ENCODE results near the gene TFRC. TPM values are rescaled to one million over a fixed set of nuclear protein-coding genes. Genes with fewer than 3 reads are reported as not detected.
"Not testable (repeated sequence)": the region's sequence is repeated elsewhere in the genome, so short reads cannot be mapped to it uniquely, and the experiment has no call there.

TFRC gene
- total RNA-seq: 725 and 748 TPM in 2 replicates

DNA sequence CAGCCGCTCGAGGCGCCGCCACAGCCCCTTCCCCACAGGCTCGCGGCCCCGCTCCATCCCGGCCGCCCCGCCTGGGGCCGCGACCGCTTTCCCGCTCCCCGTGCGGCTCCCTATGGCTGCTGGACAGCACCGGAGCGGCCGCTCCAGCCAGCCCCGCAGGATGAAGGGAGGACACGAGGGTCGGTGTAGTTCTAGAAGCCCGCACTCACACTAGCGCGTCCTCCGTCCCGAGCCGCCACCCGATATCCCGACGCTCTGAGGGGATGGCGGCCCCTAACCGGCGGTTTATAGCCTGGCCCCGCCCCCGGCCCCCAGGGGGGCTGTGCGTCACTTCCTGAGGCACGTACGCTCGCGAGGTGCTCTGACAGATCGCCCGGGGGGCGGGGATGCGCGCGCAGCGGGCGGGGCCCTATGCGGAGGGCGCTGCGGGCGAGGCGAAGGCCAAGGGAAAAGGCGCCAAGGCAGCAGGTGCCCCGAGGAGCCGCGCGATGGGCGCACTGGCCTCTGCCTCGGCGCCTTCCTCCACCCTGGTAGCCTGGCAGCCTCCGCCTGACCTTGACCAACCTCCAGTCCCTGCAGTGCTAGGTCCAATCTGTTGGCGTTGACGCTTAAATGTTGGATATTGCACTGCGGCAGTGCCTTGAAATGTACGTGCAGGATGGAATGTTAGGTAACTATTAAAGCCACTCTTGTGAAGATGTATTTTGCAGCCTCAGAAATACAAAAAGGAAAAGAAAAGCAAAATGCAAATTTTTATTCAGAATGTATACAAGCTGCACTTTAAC is at the start of gene TFRC:
Gene TFRC, minus strand, starts transcription at position 257 of the 785 bp plus-strand sequence. CDS start 4,991 bp downstream, outside the sequence.
- peak; percentile 99 for DNase-seq
- intact Hi-C loops (cut with micrococcal nuclease): loop anchor here (1.0 to 5.0 kb wide), 4 partner anchors 30 to 420 kb away; partner anchors contain the start of gene RNF168
- Mint-ChIP-seq H3K27me3 (no peaks in the 10 kb centered on the region), H3K4me1 (peaks cover 34% of the 10 kb centered on the region), H3K36me3 (ENCODE audit: low read depth) (peaks cover 32% of the 10 kb centered on the region), H3K27ac (peak within 1 kb of the TSS; percentile 92), H3K9me3 (no peaks in the 10 kb centered on the region), H3K4me3 (peak within 1 kb of the TSS; percentile 89)

DNA sequence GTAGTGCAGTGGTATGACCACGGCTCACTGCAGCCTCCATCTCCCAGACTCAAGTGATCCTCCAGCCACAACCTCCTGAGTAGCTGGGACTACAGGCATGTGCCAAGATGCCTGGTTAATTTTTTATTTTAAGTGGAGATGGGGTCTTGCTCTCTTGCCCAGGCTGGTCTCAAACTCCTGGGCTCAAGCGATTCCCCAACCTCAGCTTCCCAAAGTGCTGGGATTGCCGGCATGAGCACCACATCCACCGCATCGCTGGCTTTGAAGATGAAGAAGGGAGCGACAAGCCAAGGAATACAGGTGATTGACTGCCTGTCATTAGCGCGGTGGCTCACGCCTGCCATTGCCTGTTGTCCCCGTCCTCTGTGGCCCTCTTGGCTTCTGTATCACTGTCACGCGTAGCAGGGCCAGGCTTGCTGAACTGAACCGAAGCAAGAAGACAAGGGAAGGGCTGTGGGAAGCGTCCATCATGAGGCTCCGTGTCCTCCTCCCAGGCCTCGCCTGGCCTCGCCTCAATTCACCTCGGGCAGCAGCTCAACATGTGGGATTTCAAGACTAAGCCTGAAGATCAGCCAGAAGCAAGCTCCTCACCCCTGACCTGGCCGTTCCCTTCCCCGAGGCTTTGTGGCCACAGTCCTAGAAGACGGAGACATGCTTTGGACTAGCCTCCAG is 46.4 kb upstream of the TFRC start:
- H3K27me3 Mint-ChIP-seq: no peaks in the 10 kb centered on the region
- DNase-seq: no peak
- H3K27ac Mint-ChIP-seq: no peak overlapping the region
- H3K4me1 Mint-ChIP-seq: peaks cover 21% of the 10 kb centered on the region
- no peaks in the 10 kb centered on the region for H3K36me3 Mint-ChIP-seq (ENCODE audit: low read depth)
- no peaks in the 10 kb centered on the region for H3K9me3 Mint-ChIP-seq
- H3K4me3 Mint-ChIP-seq: no peak overlapping the region
- intact Hi-C loops (cut with micrococcal nuclease): no loop called here

GRCh38 chr3:196127308-196128040 is 45.6 kb upstream of the TFRC start:
- H3K4me1 Mint-ChIP-seq: peaks cover 27% of the 10 kb centered on the region
- H3K27ac Mint-ChIP-seq: peak overlapping the region; percentile 72
- H3K36me3 Mint-ChIP-seq (ENCODE audit: low read depth): no peaks in the 10 kb centered on the region
- H3K27me3 Mint-ChIP-seq: no peaks in the 10 kb centered on the region
- no peaks in the 10 kb centered on the region for H3K9me3 Mint-ChIP-seq
- peak overlapping the region; percentile 47 for H3K4me3 Mint-ChIP-seq
- peak; percentile 82 for DNase-seq
- intact Hi-C loops (cut with micrococcal nuclease): no loop called here

DNA sequence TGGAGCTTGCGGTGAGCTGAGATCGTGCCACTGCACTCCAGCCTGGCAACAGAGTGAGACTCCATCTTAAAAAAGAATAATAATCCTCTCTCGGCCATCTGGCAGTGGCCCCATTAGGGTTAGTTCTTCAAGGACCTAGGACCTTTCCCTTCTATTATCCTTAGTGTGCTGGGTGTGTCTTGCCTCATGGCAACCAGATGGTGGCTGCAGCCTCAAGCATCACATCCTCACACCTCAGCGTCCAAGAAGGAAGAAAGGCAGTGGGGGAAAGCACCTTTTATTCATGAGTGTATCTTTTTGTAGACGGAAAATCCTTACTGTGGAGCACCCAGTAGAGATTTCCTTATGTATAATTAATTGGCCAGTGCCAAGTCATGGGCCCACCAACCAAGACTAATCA is 42.7 kb upstream of the TFRC start:
- H3K4me3 Mint-ChIP-seq: no peak overlapping the region
- intact Hi-C loops (cut with micrococcal nuclease): no loop called here
- H3K27ac Mint-ChIP-seq: no peak overlapping the region
- DNase-seq: no peak
- H3K36me3 Mint-ChIP-seq (ENCODE audit: low read depth): no peaks in the 10 kb centered on the region
- peaks cover 44% of the 10 kb centered on the region for H3K4me1 Mint-ChIP-seq
- no peaks in the 10 kb centered on the region for H3K9me3 Mint-ChIP-seq
- no peaks in the 10 kb centered on the region for H3K27me3 Mint-ChIP-seq

- no peak for DNase-seq
- Mint-ChIP-seq H3K4me3 (no peak overlapping the region), H3K27me3 (no peaks in the 10 kb centered on the region), H3K36me3 (ENCODE audit: low read depth) (no peaks in the 10 kb centered on the region), H3K4me1 (peaks cover 38% of the 10 kb centered on the region), H3K9me3 (no peaks in the 10 kb centered on the region), H3K27ac (no peak overlapping the region)
- intact Hi-C loops (cut with micrococcal nuclease): no loop called here
Measured at GRCh38 chr3:196122688-196123046, 40.8 kb upstream of the TFRC start.

DNA sequence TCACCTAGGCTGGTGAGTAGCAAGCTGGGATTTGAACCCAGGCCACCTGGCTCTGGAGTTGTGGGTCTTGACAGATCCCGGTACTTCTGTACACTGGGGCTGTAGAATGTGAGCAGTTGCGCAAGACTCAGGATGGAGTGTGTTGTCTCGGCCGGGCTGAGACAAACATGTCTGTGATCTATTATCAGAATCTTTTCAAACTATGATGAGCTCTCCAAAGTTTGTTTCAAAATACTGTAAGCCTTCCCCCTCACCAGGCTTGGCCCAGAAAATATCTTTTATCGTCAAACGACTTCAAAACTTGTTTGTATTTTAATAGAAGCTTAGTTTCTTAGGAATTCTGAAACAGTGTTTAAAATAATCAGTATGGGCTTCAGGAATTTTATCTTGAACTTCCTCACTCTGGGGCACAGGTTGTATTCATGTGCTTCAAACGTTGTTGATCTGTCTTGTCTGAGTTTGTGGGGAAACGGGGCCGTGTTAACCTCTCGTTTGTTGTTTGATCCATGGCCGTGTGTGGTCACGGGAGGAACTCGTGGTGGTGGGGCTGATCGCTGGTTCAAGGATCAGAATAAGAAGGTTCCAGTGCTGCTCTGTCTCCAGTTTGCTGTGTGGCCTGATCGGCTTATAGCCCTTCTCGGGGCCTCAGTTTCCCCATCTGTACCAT is 40.3 kb upstream of the TFRC start:
- intact Hi-C loops (cut with micrococcal nuclease): no loop called here
- DNase-seq: no peak
- H3K4me3 Mint-ChIP-seq: no peak overlapping the region
- H3K4me1 Mint-ChIP-seq: peaks cover 33% of the 10 kb centered on the region
- H3K36me3 Mint-ChIP-seq (ENCODE audit: low read depth): no peaks in the 10 kb centered on the region
- H3K9me3 Mint-ChIP-seq: no peaks in the 10 kb centered on the region
- H3K27me3 Mint-ChIP-seq: no peaks in the 10 kb centered on the region
- H3K27ac Mint-ChIP-seq: no peak overlapping the region

GRCh38 chr3:196121066-196121465 is 39.2 kb upstream of the TFRC start:
- no peaks in the 10 kb centered on the region for H3K27me3 Mint-ChIP-seq
- H3K4me1 Mint-ChIP-seq: peaks cover 26% of the 10 kb centered on the region
- no peak for DNase-seq
- intact Hi-C loops (cut with micrococcal nuclease): no loop called here
- H3K27ac Mint-ChIP-seq: no peak overlapping the region
- no peak overlapping the region for H3K4me3 Mint-ChIP-seq
- H3K9me3 Mint-ChIP-seq: no peaks in the 10 kb centered on the region
- H3K36me3 Mint-ChIP-seq (ENCODE audit: low read depth): no peaks in the 10 kb centered on the region

GRCh38 chr3:196120291-196120951 is 38.5 kb upstream of the TFRC start:
- Mint-ChIP-seq H3K4me1 (peaks cover 26% of the 10 kb centered on the region), H3K27ac (peak overlapping the region; percentile 7), H3K36me3 (ENCODE audit: low read depth) (no peaks in the 10 kb centered on the region), H3K27me3 (no peaks in the 10 kb centered on the region), H3K4me3 (peak overlapping the region; percentile 15), H3K9me3 (no peaks in the 10 kb centered on the region)
- intact Hi-C loops (cut with micrococcal nuclease): no loop called here
- peak; percentile 70 for DNase-seq

DNA sequence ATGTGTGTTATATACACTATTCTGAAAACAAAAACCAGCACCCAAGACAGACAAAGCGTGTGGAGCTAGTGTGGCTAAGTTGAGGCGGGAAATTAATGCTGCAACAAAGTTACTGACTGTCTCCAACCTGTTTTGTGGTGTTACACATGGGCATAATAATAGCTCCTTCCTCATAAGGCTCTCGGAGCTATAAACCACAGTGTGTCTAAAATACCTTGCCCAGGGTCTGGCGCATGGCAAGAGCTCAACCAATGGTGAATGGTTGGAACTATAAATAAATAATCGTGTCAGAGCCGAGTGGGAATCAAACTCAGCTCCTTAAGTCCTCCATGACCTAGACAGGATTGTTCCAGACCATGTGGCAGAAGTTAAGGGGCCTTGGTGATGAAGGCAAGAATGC is 35.9 kb upstream of the TFRC start:
- peaks cover 25% of the 10 kb centered on the region for H3K4me1 Mint-ChIP-seq
- H3K27ac Mint-ChIP-seq: peak overlapping the region; percentile 21
- no peaks in the 10 kb centered on the region for H3K36me3 Mint-ChIP-seq (ENCODE audit: low read depth)
- DNase-seq: no peak
- no peak overlapping the region for H3K4me3 Mint-ChIP-seq
- H3K27me3 Mint-ChIP-seq: no peaks in the 10 kb centered on the region
- intact Hi-C loops (cut with micrococcal nuclease): no loop called here
- H3K9me3 Mint-ChIP-seq: no peaks in the 10 kb centered on the region

DNA sequence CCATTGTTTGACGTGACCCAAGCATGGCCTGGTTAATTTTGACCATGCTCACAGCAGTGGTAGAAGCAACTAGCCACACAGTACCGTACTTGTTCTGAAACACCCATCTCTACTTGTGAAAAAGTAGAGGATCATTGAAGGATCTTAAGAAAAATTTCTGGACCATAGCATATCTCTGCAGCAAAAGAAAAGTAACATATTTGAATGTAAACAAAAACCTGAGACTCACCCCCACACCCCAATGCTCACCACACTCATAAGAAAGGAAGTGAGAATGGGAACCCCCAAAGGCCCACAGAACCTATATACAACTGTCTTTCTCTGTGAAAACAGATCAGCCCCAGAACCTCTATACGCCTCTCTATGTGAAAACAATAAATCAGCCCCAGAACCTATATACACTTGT is 33.8 kb upstream of the TFRC start:
- Mint-ChIP-seq H3K27me3 (no peaks in the 10 kb centered on the region), H3K4me3 (no peak overlapping the region), H3K4me1 (peaks cover 28% of the 10 kb centered on the region), H3K36me3 (ENCODE audit: low read depth) (no peaks in the 10 kb centered on the region), H3K9me3 (no peaks in the 10 kb centered on the region), H3K27ac (no peak overlapping the region)
- peak; percentile 81 for DNase-seq
- intact Hi-C loops (cut with micrococcal nuclease): no loop called here

DNA sequence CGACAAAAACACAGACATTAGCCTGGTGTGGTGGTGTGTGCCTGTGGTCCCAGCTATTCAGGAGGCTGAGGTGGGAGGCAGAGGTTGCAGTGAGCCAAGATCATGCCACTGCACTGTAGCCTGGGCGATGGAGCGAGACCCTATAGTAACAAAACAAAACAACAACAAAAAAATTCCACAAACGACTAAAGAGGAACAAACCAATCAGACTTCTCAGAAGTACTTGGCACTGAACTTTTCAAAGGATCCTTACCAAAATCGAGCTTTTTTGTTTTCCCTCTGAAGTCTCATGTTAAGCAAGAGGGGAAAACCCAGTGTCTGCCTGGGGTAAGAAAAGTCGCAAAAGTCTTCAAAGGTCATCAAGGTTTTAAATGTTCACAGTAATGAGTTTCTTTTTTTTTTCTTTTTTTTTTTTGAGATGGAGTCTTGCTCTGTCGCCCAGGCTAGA is 30.1 kb upstream of the TFRC start:
- DNase-seq: peak; percentile 85
- Mint-ChIP-seq H3K4me3 (peak overlapping the region; percentile 72), H3K36me3 (ENCODE audit: low read depth) (no peaks in the 10 kb centered on the region), H3K9me3 (no peaks in the 10 kb centered on the region), H3K27me3 (no peaks in the 10 kb centered on the region), H3K4me1 (peaks cover 19% of the 10 kb centered on the region), H3K27ac (peak overlapping the region; percentile 99)
- intact Hi-C loops (cut with micrococcal nuclease): loop anchor here (1.0 kb wide), 3 partner anchors 30 to 71 kb away; partner anchors contain the start of gene TFRC

GRCh38 chr3:196108075-196108743 is 26.3 kb upstream of the TFRC start:
- no peak overlapping the region for H3K27ac Mint-ChIP-seq
- no peaks in the 10 kb centered on the region for H3K36me3 Mint-ChIP-seq (ENCODE audit: low read depth)
- intact Hi-C loops (cut with micrococcal nuclease): no loop called here

GRCh38 chr3:196104707-196105106 is 22.8 kb upstream of the TFRC start:
- H3K27ac Mint-ChIP-seq, H3K4me1 Mint-ChIP-seq: not testable (repeated sequence)

More at GRCh38 chr3:196108075-196108743, 26.3 kb upstream of the TFRC start:
- DNase-seq: no peak
- no peaks in the 10 kb centered on the region for H3K27me3 Mint-ChIP-seq
- no peak overlapping the region for H3K4me3 Mint-ChIP-seq
- no peaks in the 10 kb centered on the region for H3K9me3 Mint-ChIP-seq
- peaks cover 19% of the 10 kb centered on the region for H3K4me1 Mint-ChIP-seq

More at GRCh38 chr3:196104707-196105106, 22.8 kb upstream of the TFRC start:
- H3K27me3 Mint-ChIP-seq; H3K4me3 Mint-ChIP-seq; intact Hi-C loops (cut with micrococcal nuclease); H3K9me3 Mint-ChIP-seq; H3K36me3 Mint-ChIP-seq (ENCODE audit: low read depth); DNase-seq: not testable (repeated sequence)

All from activated CD4-positive, alpha-beta T cell treated with anti-CD3 and anti-CD28 coated beads, Interleukin-2, amount 10 ng/mL, durations not matched to agents 24 days and 14 days (primary cell).